Colon (tissue), 2 donors: ENCODE results near the gene CCL25.

Source experiments
- FAIRE-seq: peaks from 2 replicates; lab custom pipeline; 2012; peaks lifted over from hg19 to GRCh38; lab: Jason Lieb, UNC
- donor health status: control.
- donor health status: control.

The CCL25 gene

DNA sequence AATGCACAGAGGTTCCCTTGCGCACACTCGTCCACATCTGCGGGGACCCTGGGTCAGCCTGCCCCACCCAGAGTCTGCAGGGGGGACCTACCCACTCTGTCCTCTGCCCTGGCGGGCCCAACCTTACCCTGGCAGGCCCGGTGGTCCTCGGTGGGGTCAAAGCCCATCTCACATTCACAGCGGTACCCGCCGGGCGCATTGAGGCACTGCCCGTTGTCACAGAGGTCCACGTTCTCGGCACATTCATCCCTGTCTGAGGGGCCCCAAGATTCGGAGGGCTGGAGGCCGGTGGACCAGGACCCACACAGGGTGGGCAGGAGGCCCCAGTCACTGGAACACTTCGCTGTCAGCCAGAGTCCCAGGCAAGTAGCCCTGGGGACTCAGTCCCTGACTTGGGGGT is 58.4 kb downstream of the CCL25 start:
- no peak for FAIRE-seq

- FAIRE-seq, result no peak
These were observed 58.8 kb downstream of the CCL25 start for GRCh38 chr19:8111376-8111775.
